C4-2B (cell line): Measurements from ENCODE around the gene SZT2.

ENCODE experiments used
- CTCF ChIP-seq: fragments of 450-650 bp; conservative IDR thresholded peaks from 2 replicates; pipeline ENCODE4 v1.5.1; 2017; ENCODE audit warnings: mild to moderate bottlenecking
- ZFX ChIP-seq: fragments of 450-650 bp; IDR thresholded peaks from 2 replicates; pipeline ENCODE4 v1.6.1; 2017

GRCh38 chr1:43373066-43373940, 16.4 kb upstream of the SZT2 start:
- no peak for TF ChIP-seq CTCF
- no peak for TF ChIP-seq ZFX
